ENCODE results near the gene XPNPEP1.
A peak's percentile ranks its signal among the peaks of the same experiment; 100 is the strongest.

Gene XPNPEP1

DNA sequence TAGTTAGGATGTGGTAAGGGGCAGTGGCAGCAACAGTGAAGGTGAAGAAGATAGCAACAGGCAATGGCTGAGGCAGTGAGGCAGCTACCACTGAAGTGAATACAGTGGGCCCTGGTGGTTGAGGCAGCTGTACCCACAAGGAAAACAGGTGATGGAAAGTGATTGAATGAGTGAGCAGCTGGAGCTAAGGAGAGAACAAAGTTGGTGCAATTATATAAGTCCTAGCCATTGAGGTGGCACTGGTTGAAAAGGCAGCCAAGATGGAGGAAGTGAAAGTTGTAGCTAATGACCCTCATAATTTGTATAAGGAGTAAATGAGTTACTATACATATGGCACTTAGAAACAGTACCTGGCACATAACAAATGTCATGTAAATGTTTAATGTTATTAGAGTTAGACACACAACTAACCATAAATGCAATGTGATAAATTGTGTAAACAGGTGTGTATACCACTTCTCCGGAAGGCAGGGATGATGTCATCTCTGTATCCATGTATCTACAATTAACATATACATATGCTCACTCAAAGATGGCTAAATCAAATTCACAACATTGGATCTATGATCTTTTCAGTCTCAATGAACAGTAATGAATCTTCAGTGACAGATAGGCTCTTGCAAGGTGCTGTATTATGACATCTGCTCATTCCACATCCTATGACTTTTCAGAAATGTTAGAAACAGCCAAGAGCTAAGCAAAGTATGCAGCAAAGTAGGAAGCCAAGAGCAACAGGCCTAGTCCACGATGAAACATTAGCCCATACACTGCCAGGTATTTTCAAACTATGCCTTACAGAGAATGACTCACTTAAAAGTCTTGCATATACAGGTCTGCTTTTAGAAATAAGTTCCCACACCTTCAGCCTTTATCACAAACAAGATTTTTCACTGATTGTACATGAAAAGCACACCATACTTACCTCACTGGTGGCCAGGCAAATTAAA, 10.7 kb downstream of the XPNPEP1 start:
- DNase-seq (ENCODE audit: low spot score), result peak; percentile 28
- TF ChIP-seq CTCF (IDR thresholded peaks at IDR 0.05; ENCODE audit: extremely low read depth, missing control alignments), result no peak

- DNase-seq (ENCODE audit: low spot score), result no peak
- TF ChIP-seq CTCF (IDR thresholded peaks at IDR 0.05; ENCODE audit: extremely low read depth, missing control alignments), result no peak
Observed at GRCh38 chr10:109911903-109912302, 11.4 kb downstream of the XPNPEP1 start.

GRCh38 chr10:109906316-109906715, 17.0 kb downstream of the XPNPEP1 start:
- no peak for TF ChIP-seq CTCF (IDR thresholded peaks at IDR 0.05; ENCODE audit: extremely low read depth, missing control alignments)
- no peak for DNase-seq (ENCODE audit: low spot score)

GRCh38 chr10:109904397-109904796, 18.9 kb downstream of the XPNPEP1 start:
- no peak for TF ChIP-seq CTCF (IDR thresholded peaks at IDR 0.05; ENCODE audit: extremely low read depth, missing control alignments)
- no peak for DNase-seq (ENCODE audit: low spot score)

- DNase-seq (ENCODE audit: low spot score), result no peak
- TF ChIP-seq CTCF (IDR thresholded peaks at IDR 0.05; ENCODE audit: extremely low read depth, missing control alignments), result no peak
Observed at GRCh38 chr10:109902992-109903947, 20.0 kb downstream of the XPNPEP1 start.

DNA sequence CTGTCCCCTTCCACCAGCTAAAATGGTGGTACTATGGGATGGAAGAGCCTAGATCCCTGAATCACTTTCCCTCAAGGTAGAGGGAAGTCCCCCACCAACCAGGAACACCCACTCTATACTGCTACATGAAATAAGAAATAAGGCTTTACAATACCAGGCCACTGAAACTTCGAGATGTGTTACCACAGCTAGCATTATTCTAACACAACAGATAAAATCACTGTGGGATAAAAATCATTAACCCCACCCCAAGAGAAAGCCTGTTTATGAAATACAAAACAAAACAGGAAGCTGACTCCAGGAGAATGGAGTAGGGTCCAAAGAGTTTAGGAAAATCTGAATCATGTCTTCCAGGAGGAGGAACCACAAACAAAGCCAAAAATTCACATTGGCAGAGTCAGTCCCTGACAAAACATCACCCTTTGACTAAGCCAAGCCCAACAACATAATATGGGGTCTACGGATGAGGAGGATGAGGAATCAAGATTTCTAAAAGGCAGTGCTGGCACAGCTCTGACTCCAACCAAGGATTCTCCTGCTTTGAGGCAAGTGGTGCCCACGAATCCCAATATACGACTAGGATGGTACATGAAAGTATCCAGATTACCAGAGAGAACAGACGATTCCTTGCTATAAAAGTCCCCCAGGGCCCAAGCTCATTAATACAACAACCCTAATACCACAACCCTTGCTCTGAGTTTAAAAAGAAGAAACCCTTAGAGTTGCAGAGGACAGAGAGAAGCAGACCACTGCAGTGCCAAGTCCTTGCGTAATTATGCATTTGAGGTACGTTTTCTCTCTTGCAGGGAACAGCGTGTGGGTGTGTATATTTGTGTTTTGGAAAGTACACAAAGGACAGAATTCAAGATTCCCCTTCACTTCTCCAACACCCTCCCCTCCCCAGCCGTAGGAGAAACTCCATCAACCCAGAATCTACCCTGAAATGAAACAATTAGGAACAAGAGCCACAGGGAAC, 23.7 kb downstream of the XPNPEP1 start:
- no peak for TF ChIP-seq CTCF (IDR thresholded peaks at IDR 0.05; ENCODE audit: extremely low read depth, missing control alignments)
- DNase-seq (ENCODE audit: low spot score), result no peak
